Adipose tissue (tissue), 3 donors: ENCODE results near the gene PITPNC1. TPM values are rescaled to one million over a fixed set of nuclear protein-coding genes. Genes with fewer than 3 reads are reported as not detected.
"Not testable (repeated sequence)": the region's sequence is repeated elsewhere in the genome, so short reads cannot be mapped to it uniquely, and the experiment has no call there.

Source experiments
- H3K27ac ChIP-seq: one replicate; pipeline ENCODE4 v1.5.1; 2013; ENCODE audit warnings: low read depth, low read length
- WGBS, 3 donors: extraction: QIAGEN DNeasy Blood & Tissue Kit; methylation state at CpG; one replicate each; pipeline ENCODE4 v1.1.7; 2013; 5-methylcytosine and 5-hydroxymethylcytosine counted together
- polyA plus RNA-seq, 3 donors: library from polyadenylated mRNA; stranded (reverse); fragments of 200-250 nt; gene quantifications; one replicate each; pipeline ENCODE4 v1.2.3, GENCODE V29; 2013
- donor health status: healthy with polysubstance abuse.
- donor health status: Bipolar disorder and iron deficiency.
- donor health status: healthy.

Gene PITPNC1
- polyA plus RNA-seq, 3 donors = 12.6 to 21.2 (median 15.3) TPM

DNA sequence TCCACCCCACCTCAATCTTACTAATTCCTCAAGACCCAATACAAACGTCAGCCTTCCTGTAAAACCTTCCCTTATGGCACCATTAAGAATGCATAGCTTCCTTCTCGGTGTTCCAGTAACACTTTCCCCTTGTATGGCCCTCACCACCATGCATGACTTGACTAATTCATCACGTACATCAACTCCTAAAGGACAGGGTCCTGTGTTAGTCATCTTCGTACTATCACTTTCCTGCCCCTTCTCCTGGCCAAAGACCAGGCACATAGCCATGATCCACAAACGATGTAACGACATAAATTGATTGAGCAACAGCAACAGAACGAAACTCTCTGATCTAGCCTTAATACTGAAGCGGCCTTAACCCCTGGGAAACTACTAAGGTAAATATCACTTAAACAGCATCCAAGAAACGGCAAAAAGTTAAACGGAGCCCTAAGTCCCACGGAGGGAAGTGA is 11.3 kb upstream of the PITPNC1 start:
- peak overlapping the region; percentile 88 for H3K27ac ChIP-seq
- 0 to 1% (median 1%) methylated on average over 11 of the region's 11 CpGs for WGBS, 3 donors

DNA sequence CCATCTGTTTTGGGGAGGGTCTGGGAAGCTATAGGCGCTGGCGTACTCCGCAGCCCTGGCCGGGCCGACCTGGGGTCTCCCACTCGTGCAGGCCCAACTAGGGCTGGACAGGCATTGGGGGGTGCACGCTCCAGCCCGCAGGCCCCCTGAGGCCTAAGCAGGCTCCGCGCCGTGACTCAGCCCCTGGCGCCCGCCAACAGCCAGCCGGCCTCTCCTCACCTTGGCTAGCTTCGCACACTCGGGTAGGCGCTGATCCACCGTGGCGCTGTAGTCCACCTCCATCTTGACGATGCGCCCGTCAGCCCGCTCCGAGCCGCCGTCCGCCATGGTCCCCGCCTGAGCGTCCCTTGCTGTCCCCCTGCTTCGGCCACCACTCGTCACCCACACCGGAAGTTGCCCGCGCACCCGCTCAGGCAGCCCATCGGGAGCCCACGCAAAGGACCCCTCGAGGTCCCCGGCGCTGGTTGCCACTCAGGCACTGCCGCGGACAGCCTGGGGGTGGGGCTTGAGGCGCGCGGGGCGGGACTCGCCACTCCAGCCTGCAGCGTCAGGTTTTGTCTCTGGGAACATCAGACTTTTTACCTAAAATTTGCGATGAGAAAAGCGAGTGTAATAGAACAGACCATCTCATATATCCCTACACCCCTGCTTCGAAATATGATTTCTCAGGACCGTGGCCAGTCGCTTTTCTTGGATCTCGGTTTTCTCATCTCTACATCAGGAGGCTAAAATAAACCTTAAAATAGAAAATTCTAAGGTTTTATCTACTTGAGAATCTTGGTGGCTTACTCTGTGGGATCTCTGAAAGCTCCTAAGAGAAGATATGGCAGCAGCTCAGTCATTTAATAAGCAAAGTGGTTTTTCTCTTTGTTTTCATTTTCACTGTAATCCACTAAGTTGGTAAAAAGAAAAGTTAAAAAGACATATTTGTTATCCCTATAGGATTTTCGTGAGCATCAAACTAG is 10.6 kb upstream of the PITPNC1 start, which contains the start of gene PSMD12:
Gene PSMD12, minus strand, starts transcription at position 385 of the 965 bp plus-strand sequence. Its CDS starts 58 bp downstream, at position 327.
- 0 to 1% (median 1%) methylated on average over 49 to 55 of the region's 55 CpGs for WGBS, 3 donors

GRCh38 chr17:67369676-67370075 is 7.4 kb upstream of the PITPNC1 start:
- H3K27ac ChIP-seq = no peak overlapping the region

More for the DNA sequence above, 10.6 kb upstream of the PITPNC1 start, which contains the start of gene PSMD12:
- H3K27ac ChIP-seq = peak within 1 kb of the TSS; percentile 88

- WGBS, 3 donors = 94 to 100% (median 98%) methylated on average over 1 of the region's 1 CpG
- H3K27ac ChIP-seq = no peak overlapping the region
Measured at GRCh38 chr17:67372751-67373150, 4.3 kb upstream of the PITPNC1 start.

GRCh38 chr17:67374329-67375053 is 2.6 kb upstream of the PITPNC1 start:
- 15 to 16% (median 15%) methylated on average over 12 of the region's 12 CpGs for WGBS, 3 donors
- H3K27ac ChIP-seq = no peak overlapping the region

GRCh38 chr17:67375054-67375427 is 2.0 kb upstream of the PITPNC1 start:
- H3K27ac ChIP-seq = no peak overlapping the region
- WGBS, 3 donors = 66 to 78% (median 74%) methylated on average over 5 of the region's 5 CpGs

DNA sequence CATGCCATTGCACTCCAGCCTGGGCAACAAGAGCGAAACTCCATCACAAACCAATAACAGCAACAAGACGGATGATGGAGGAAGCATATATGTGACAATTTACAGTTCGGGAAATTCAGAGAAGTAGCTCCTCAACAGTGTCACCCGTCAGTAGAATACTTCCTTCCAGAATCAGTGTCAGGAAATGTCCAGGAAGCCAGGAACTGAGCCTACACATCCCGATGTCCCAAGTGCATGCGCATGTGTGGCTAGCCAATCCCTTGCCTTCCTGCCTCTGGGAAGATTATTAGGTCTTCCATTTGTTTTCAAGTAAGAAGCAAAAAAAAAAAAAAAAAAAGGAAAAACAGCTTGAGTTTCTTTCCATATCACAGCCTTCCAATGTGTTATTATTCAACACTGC is 1.4 kb upstream of the PITPNC1 start:
- 52 to 82% (median 65%) methylated on average over 6 of the region's 6 CpGs for WGBS, 3 donors
- no peak overlapping the region for H3K27ac ChIP-seq

GRCh38 chr17:67376415-67376736 is 705 bp upstream of the PITPNC1 start:
- 16 to 37% (median 17%) methylated on average over 6 of the region's 6 CpGs for WGBS, 3 donors
- H3K27ac ChIP-seq = no peak overlapping the region

GRCh38 chr17:67377488-67378453 is 690 bp downstream of the PITPNC1 start:
- 0 to 1% (median 1%) methylated on average over 76 to 100 of the region's 100 CpGs for WGBS, 3 donors
- H3K27ac ChIP-seq = peak overlapping the region; percentile 71

GRCh38 chr17:67378454-67379250 is 1.6 kb downstream of the PITPNC1 start:
- peak overlapping the region; percentile 71 for H3K27ac ChIP-seq
- 0 to 1% (median 0%) methylated on average over 64 to 72 of the region's 72 CpGs for WGBS, 3 donors

DNA sequence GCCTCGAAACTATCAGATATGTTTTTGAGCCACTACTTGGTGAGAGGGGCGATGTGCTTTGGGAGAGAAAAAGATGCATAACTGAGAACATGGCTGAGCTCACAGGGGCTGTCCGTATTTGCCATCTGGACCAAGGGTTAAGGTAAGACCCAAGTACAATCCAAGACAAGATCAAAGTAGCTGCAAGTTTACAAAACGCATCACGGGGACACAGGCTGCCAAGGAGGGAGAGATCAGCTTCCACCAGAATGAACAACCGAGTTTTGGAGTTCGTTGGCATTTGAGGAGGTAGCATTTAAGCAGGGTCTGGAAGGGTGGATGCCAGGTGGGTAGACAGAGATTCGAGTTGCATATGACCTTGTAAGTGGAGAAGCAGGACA is 2.2 kb downstream of the PITPNC1 start:
- WGBS, 3 donors = 50 to 66% (median 62%) methylated on average over 8 of the region's 8 CpGs
- H3K27ac ChIP-seq = no peak overlapping the region

DNA sequence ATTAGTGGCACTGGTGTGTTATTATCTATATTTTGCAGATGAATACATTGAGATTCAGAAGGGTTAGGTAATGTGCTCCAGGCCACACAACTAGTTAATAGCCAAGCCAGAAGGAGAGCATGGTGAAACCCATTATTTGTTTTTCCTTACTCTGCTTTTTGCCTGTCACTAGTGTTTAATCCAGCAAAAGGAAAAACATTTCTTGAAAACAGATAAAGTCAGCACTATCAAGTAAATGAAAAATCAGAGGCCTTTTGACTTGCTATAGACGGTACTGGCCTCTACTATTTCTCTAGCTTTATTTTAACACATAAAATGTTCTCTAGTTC is 4.8 kb downstream of the PITPNC1 start:
- WGBS, 3 donors = 27 to 68% (median 65%) methylated on average over 1 of the region's 1 CpG
- H3K27ac ChIP-seq = no peak overlapping the region

- no peak overlapping the region for H3K27ac ChIP-seq
- WGBS, 3 donors = 84 to 94% (median 90%) methylated on average over 20 of the region's 20 CpGs
Measured at GRCh38 chr17:67385122-67385988, 8.3 kb downstream of the PITPNC1 start.

DNA sequence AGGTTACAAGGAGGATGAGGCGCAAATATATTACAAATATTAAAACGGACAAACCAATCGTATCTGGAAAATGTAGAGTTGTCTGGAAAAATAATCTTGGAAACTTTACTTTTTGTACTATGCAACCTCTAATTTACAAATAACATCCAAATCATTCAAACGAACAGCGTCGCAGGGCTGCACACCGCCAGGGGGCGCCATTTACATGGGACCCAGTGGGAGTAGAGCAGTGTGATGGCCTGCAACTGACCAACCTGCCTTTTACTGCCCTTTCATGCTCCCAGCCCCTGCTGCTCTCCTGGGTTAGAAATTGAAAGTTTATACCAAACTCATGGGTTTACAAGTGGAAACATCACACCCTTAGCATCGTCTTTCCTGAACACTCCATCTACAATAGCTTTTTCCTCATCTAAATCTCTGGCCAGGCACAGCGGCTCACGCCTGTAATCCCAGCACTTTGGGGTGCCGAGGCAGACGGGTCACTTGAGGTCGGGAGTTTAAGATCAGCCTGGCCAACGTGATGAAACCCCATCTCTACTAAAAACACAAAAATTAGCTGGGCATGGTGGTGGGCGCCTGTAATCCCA is 10.0 kb downstream of the PITPNC1 start:
- WGBS, 3 donors = 69 to 76% (median 76%) methylated on average over 16 of the region's 16 CpGs
- no peak overlapping the region for H3K27ac ChIP-seq

DNA sequence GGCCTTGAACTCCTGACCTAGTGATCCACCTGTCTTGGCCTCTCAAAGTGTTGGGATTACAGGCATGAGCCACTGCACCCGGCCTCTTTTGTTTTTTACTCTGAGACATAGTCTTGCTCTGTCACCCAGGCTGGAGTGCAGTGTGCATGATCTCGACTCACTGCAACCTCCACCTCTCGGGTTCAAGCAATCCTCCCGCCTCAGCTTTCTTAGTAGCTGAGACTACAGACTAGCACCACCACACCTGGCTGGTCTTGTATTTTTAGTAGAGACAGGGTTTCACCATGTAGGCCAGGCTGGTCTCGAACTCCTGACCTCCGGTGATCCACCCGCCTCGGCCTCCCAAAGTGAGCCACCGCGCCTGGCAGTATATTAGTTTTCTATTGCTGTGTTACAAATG is 11.5 kb downstream of the PITPNC1 start:
- WGBS, 3 donors = 92 to 97% (median 96%) methylated on average over 10 of the region's 10 CpGs
- not testable (repeated sequence) for H3K27ac ChIP-seq

GRCh38 chr17:67388986-67389385 is 11.9 kb downstream of the PITPNC1 start:
- H3K27ac ChIP-seq = no peak overlapping the region
- 95 to 98% (median 95%) methylated on average over 4 of the region's 4 CpGs for WGBS, 3 donors
